ENCODE measurements around the gene AQP12A.

- TF ChIP-seq, protein P1, sequence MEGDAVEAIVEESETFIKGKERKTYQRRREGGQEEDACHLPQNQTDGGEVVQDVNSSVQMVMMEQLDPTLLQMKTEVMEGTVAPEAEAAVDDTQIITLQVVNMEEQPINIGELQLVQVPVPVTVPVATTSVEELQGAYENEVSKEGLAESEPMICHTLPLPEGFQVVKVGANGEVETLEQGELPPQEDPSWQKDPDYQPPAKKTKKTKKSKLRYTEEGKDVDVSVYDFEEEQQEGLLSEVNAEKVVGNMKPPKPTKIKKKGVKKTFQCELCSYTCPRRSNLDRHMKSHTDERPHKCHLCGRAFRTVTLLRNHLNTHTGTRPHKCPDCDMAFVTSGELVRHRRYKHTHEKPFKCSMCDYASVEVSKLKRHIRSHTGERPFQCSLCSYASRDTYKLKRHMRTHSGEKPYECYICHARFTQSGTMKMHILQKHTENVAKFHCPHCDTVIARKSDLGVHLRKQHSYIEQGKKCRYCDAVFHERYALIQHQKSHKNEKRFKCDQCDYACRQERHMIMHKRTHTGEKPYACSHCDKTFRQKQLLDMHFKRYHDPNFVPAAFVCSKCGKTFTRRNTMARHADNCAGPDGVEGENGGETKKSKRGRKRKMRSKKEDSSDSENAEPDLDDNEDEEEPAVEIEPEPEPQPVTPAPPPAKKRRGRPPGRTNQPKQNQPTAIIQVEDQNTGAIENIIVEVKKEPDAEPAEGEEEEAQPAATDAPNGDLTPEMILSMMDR (IDR thresholded peaks at IDR 0.05): no peak
- TF ChIP-seq POLR2A (IDR thresholded peaks at IDR 0.05): no peak
Measured at GRCh38 chr2:240722376-240722775, 30.7 kb downstream of the AQP12A start.

All from body of pancreas (tissue), 4 donors.